Measurements from ENCODE around the gene ERRFI1.

ERRFI1 gene

DNA sequence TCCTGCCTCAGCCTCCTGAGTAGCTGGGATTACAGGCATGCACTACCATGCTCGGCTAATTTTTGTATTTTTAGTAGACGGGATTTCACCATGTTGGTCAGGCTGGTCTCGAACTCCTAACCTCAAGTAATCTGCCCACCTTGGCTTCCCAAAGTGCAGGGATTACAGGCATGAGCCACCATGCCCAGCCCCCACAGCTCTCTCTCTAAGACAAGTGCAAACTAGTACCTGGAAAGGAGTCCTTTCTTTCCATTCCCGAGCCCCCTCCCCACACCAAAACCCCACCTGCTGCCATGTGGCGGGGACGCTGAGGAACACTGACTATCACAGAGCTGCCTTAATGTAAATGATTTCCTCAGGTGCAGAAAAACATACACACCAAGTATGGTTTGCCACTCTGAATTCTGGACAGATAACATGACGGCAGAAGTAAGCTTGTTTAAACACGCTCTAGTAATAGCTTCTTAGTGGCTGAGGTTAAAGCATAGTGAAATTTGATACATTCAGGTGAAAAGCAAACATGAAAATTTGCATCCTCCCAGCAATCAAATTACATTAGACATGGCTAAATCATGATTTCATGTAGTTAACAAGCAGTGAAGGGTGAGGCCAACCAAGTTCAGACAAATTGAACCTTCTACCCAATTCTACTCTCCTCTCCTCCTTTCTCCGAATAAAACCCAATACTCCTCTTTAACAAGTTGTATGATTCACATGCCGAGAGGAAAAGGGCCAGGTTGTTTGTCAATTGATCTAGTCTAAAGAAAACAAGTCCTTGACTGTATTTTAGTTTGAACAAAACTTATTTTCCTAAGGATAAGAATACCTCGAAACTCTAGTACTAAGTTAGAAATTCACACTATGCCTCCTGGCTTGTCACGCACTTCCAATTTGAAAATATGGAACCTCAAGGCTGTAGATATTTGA is 19.8 kb downstream of the ERRFI1 start:
- H3K4me3 ChIP-seq (ENCODE audit: low read length) = no peak overlapping the region
- no peaks in the 10 kb centered on the region for H3K9me3 ChIP-seq (ENCODE audit: control insufficient read depth, low read depth, low read length)
- H3K27me3 ChIP-seq (ENCODE audit: control insufficient read depth, insufficient read depth, low read length) = no peaks in the 10 kb centered on the region
- peaks cover 5% of the 10 kb centered on the region for H3K36me3 ChIP-seq (ENCODE audit: control insufficient read depth, low read depth, low read length)
- H3K9ac ChIP-seq (ENCODE audit: low read length) = no peak overlapping the region
- no peak overlapping the region for H3K27ac ChIP-seq (ENCODE audit: low read length)
- peaks cover 18% of the 10 kb centered on the region for H3K4me1 ChIP-seq (ENCODE audit: control insufficient read depth, low read depth, low read length)

DNA sequence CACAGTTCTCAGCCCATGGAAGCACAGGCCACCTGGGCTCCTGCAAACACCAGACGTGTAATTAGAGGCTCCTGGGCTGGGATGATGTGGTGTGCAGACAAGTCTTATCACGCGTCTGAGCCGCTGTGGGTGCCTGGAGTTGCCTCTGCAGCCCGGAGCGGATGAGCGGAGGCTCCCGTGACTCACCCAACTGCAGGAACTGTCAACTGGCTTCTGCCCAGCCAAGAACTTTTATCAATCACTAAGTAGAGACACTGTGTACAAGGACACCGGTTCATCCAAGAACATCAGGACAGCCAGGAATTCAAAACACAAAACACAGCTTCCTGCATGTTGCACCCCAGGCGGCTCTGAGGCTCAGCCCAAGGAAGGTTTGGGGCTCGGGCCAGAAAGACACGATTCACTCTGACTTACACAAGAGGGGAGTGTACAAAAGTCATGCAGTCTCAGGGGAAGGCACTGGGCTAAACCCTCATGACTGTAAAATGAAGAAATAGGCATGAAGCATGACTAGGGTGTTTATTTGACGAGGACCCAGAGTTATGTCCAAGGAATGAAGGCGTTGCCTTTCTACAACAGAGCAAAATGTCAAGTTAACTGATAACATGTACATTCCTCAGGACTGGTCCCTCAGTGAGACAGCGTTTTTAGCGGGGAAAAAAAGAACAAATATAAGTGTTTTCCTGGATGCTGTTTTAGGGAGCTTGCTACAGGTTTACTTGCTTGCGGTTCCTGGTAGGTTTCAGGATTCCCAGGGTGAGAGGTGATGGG is 21.1 kb downstream of the ERRFI1 start:
- Histone ChIP-seq H3K4me3 (ENCODE audit: low read length) (no peak overlapping the region), H3K36me3 (ENCODE audit: control insufficient read depth, low read depth, low read length) (peaks cover 3% of the 10 kb centered on the region), H3K27ac (ENCODE audit: low read length) (no peak overlapping the region), H3K4me1 (ENCODE audit: control insufficient read depth, low read depth, low read length) (peaks cover 18% of the 10 kb centered on the region), H3K9me3 (ENCODE audit: control insufficient read depth, low read depth, low read length) (no peaks in the 10 kb centered on the region), H3K9ac (ENCODE audit: low read length) (no peak overlapping the region), H3K27me3 (ENCODE audit: control insufficient read depth, insufficient read depth, low read length) (no peaks in the 10 kb centered on the region)

GRCh38 chr1:8004113-8004802 is 21.9 kb downstream of the ERRFI1 start:
- H3K9ac ChIP-seq (ENCODE audit: low read length) = no peak overlapping the region
- H3K36me3 ChIP-seq (ENCODE audit: control insufficient read depth, low read depth, low read length) = no peaks in the 10 kb centered on the region
- H3K4me1 ChIP-seq (ENCODE audit: control insufficient read depth, low read depth, low read length) = peaks cover 18% of the 10 kb centered on the region
- H3K27ac ChIP-seq (ENCODE audit: low read length) = no peak overlapping the region
- no peaks in the 10 kb centered on the region for H3K9me3 ChIP-seq (ENCODE audit: control insufficient read depth, low read depth, low read length)
- H3K4me3 ChIP-seq (ENCODE audit: low read length) = no peak overlapping the region
- no peaks in the 10 kb centered on the region for H3K27me3 ChIP-seq (ENCODE audit: control insufficient read depth, insufficient read depth, low read length)

- Histone ChIP-seq H3K4me1 (ENCODE audit: control insufficient read depth, low read depth, low read length) (peaks cover 18% of the 10 kb centered on the region), H3K9ac (ENCODE audit: low read length) (no peak overlapping the region), H3K27me3 (ENCODE audit: control insufficient read depth, insufficient read depth, low read length) (no peaks in the 10 kb centered on the region), H3K9me3 (ENCODE audit: control insufficient read depth, low read depth, low read length) (no peaks in the 10 kb centered on the region), H3K36me3 (ENCODE audit: control insufficient read depth, low read depth, low read length) (no peaks in the 10 kb centered on the region), H3K27ac (ENCODE audit: low read length) (no peak overlapping the region), H3K4me3 (ENCODE audit: low read length) (no peak overlapping the region)
Measured at GRCh38 chr1:8003438-8004112, 22.5 kb downstream of the ERRFI1 start.

DNA sequence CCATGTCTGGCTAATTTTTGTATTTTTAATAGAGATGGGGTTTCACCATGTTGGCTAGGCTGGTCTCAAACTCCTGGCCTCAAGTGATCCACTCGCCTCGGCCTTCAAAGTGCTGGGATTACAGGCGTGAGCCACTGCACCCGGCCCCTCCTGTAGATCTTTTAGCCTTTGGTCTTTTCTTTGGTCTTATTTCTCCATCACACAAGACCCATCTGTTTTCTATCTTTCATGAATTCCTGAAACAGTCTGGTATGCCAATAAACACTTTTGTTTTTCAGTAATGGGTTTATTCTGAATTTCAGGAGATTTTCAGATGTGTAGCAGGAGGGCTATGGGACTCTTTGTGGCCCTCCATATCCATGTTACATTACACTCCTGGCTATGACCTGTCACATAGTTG is 23.2 kb downstream of the ERRFI1 start:
- H3K27ac ChIP-seq (ENCODE audit: low read length) = no peak overlapping the region
- H3K9me3 ChIP-seq (ENCODE audit: control insufficient read depth, low read depth, low read length) = no peaks in the 10 kb centered on the region
- no peak overlapping the region for H3K9ac ChIP-seq (ENCODE audit: low read length)
- no peaks in the 10 kb centered on the region for H3K36me3 ChIP-seq (ENCODE audit: control insufficient read depth, low read depth, low read length)
- no peaks in the 10 kb centered on the region for H3K27me3 ChIP-seq (ENCODE audit: control insufficient read depth, insufficient read depth, low read length)
- H3K4me3 ChIP-seq (ENCODE audit: low read length) = no peak overlapping the region
- H3K4me1 ChIP-seq (ENCODE audit: control insufficient read depth, low read depth, low read length) = peaks cover 18% of the 10 kb centered on the region

DNA sequence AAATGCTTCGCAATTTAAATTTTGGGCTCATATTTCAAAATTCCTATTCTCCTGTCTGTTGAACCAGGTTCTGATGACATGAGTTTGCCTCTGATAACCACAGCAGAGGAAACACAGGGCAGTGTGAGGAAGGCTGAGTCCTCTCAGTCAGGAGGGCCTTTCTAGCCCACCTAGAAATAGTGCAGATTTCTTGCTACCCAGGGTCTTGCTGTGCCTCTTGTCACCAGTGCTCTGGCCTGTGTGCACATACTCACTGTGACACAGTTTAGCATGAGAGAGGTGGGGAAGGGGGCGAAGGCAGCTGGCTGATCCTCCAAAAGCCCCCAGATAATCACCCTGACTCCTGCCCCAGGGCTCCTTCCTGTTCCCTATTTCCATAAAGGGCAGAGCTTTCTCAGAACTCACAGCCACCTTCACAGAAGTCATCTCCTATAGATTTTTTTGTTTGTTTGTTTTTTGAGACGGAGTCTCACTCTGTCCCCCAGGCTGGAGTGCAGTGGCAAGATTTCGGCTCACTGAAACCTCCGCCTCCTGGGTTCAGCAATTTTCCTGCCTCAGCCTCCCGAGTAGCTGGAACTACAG is 23.7 kb downstream of the ERRFI1 start:
- H3K27ac ChIP-seq (ENCODE audit: low read length) = no peak overlapping the region

GRCh38 chr1:7995437-7995836 is 30.7 kb downstream of the ERRFI1 start:
- no peaks in the 10 kb centered on the region for H3K9me3 ChIP-seq (ENCODE audit: control insufficient read depth, low read depth, low read length)
- H3K4me3 ChIP-seq (ENCODE audit: low read length) = no peak overlapping the region
- H3K27me3 ChIP-seq (ENCODE audit: control insufficient read depth, insufficient read depth, low read length) = no peaks in the 10 kb centered on the region
- no peaks in the 10 kb centered on the region for H3K36me3 ChIP-seq (ENCODE audit: control insufficient read depth, low read depth, low read length)
- peaks cover 3% of the 10 kb centered on the region for H3K4me1 ChIP-seq (ENCODE audit: control insufficient read depth, low read depth, low read length)
- no peak overlapping the region for H3K27ac ChIP-seq (ENCODE audit: low read length)
- no peak overlapping the region for H3K9ac ChIP-seq (ENCODE audit: low read length)

More for the DNA sequence above, 23.7 kb downstream of the ERRFI1 start:
- Histone ChIP-seq H3K9ac (ENCODE audit: low read length) (no peak overlapping the region), H3K4me3 (ENCODE audit: low read length) (no peak overlapping the region), H3K4me1 (ENCODE audit: control insufficient read depth, low read depth, low read length) (peaks cover 18% of the 10 kb centered on the region), H3K36me3 (ENCODE audit: control insufficient read depth, low read depth, low read length) (no peaks in the 10 kb centered on the region), H3K27me3 (ENCODE audit: control insufficient read depth, insufficient read depth, low read length) (no peaks in the 10 kb centered on the region), H3K9me3 (ENCODE audit: control insufficient read depth, low read depth, low read length) (no peaks in the 10 kb centered on the region)

DNA sequence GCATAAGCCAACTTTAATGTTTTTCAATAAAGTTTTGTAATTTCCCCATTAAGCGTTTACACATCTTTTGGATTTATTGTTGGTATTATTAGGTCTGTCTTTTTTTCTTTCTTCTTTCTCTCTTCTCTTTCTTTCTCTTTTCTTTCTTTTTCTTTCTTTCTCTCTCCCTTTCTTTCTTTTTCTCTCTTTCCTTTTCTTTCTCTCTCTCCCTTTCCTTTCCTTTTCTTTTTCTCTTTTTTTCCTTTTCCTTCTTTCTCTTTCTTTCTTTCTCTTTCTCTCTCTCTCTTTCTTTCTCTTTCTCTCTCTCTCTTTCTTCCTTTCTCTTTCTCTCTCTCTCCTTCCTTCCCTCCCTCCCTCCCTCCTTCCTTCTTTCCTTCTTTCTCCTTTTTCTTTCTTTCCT is 31.3 kb downstream of the ERRFI1 start:
- no peak overlapping the region for H3K4me3 ChIP-seq (ENCODE audit: low read length)

DNA sequence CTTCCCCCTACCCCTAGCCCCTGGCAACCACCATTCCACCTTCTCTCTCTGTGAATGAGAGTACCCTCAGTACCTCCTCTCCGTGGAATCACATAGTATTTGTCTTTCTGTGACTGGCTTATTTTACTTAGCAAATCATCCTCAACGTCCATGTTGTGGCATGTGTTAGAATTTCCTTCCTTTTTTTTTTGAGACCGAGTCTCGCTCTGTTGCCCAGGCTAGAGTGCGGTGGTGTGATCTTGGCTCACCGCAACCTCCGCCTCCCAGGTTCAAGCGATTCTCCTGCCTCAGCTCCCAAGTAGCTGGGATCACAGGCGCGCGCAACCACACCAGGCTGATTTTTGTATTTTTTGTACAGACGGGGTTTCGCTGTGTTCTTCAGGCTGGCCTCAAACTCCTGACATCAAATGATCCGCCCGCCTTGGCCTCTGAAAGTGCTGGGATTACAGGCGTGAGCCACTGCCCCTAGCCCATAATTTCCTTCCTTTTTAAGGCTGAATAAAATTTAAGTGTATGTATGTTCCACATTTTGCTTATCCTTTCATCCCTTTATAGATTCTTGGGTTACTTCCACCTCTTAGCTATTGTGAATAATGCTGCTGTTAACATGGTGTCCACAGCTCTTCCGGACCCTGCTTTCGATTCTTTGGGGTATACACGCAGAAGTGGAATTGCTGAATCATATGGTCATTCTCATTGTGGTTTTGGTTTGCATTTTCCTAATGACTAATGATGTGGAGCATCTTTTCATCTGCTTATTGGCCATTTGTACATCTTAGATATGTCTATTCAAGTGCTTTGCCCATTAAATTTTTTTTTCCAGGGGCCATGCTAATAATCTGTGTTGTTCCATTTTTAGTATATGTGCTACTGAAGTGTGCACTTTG is 32.3 kb downstream of the ERRFI1 start:
- Histone ChIP-seq H3K9me3 (ENCODE audit: control insufficient read depth, low read depth, low read length) (no peaks in the 10 kb centered on the region), H3K27ac (ENCODE audit: low read length) (no peak overlapping the region), H3K36me3 (ENCODE audit: control insufficient read depth, low read depth, low read length) (no peaks in the 10 kb centered on the region), H3K9ac (ENCODE audit: low read length) (no peak overlapping the region), H3K4me1 (ENCODE audit: control insufficient read depth, low read depth, low read length) (peaks cover 3% of the 10 kb centered on the region), H3K27me3 (ENCODE audit: control insufficient read depth, insufficient read depth, low read length) (no peaks in the 10 kb centered on the region), H3K4me3 (ENCODE audit: low read length) (no peak overlapping the region)

More for the DNA sequence above, 31.3 kb downstream of the ERRFI1 start:
- H3K9ac ChIP-seq (ENCODE audit: low read length) = no peak overlapping the region
- no peak overlapping the region for H3K27ac ChIP-seq (ENCODE audit: low read length)
- H3K9me3 ChIP-seq (ENCODE audit: control insufficient read depth, low read depth, low read length) = no peaks in the 10 kb centered on the region
- peaks cover 3% of the 10 kb centered on the region for H3K4me1 ChIP-seq (ENCODE audit: control insufficient read depth, low read depth, low read length)
- no peaks in the 10 kb centered on the region for H3K27me3 ChIP-seq (ENCODE audit: control insufficient read depth, insufficient read depth, low read length)
- H3K36me3 ChIP-seq (ENCODE audit: control insufficient read depth, low read depth, low read length) = no peaks in the 10 kb centered on the region

- Histone ChIP-seq H3K9me3 (ENCODE audit: control insufficient read depth, low read depth, low read length) (no peaks in the 10 kb centered on the region), H3K27ac (ENCODE audit: low read length) (no peak overlapping the region), H3K9ac (ENCODE audit: low read length) (no peak overlapping the region), H3K27me3 (ENCODE audit: control insufficient read depth, insufficient read depth, low read length) (no peaks in the 10 kb centered on the region), H3K36me3 (ENCODE audit: control insufficient read depth, low read depth, low read length) (no peaks in the 10 kb centered on the region), H3K4me1 (ENCODE audit: control insufficient read depth, low read depth, low read length) (peaks cover 3% of the 10 kb centered on the region), H3K4me3 (ENCODE audit: low read length) (no peak overlapping the region)
Measured at GRCh38 chr1:7992885-7993284, 33.2 kb downstream of the ERRFI1 start.

Measured in iPS-18a (cell line).